Heart right ventricle (tissue), 16 donors: ENCODE data around the gene OVAAL. TPM values are rescaled to one million over a fixed set of nuclear protein-coding genes. Genes with fewer than 3 reads are reported as not detected.
A peak's percentile ranks its signal among the peaks of the same experiment; 100 is the strongest.

Experiments used
- ATAC-seq, 8 donors: fragments of 200-7000 bp; cut with Tn5 transposase; one replicate each; pipeline ENCODE4 v1.9.1; 2020; ENCODE audit warnings: mild to moderate bottlenecking in 8 of 8, moderate library complexity in 8 of 8, moderate number of reproducible peaks in 1 of 8
- DNase-seq, 2 donors: peaks; one replicate each; pipeline ENCODE4 v3.0.0-alpha.2; 2020
- H3K27ac ChIP-seq, 10 donors: fragments of 200-600 bp; sonication (generic) in 2 of 10; one replicate each; pipeline versions ENCODE4 v1.5.0 to v1.8.0; 2020 to 2022; ENCODE audit warnings: mild to moderate bottlenecking in 3 of 10
- H3K27me3 ChIP-seq, 7 donors: fragments of 200-600 bp; one replicate each; pipeline ENCODE4 v1.8.0; 2021 to 2022; ENCODE audit warnings: mild to moderate bottlenecking in 2 of 7
- H3K36me3 ChIP-seq, 9 donors: fragments of 200-600 bp; sonication (generic) in 1 of 9; one replicate each; pipeline versions ENCODE4 v1.5.0 to v1.8.0; 2020 to 2022; ENCODE audit warnings: mild to moderate bottlenecking in 2 of 9
- H3K4me1 ChIP-seq, 9 donors: fragments of 200-600 bp; sonication (generic) in 1 of 9; one replicate each; pipeline versions ENCODE4 v1.5.0 to v1.8.0; 2020 to 2022; ENCODE audit warnings: mild to moderate bottlenecking in 4 of 9
- H3K4me3 ChIP-seq, 10 donors: fragments of 200-600 bp; sonication (generic) in 2 of 10; one replicate each; pipeline versions ENCODE4 v1.5.0 to v1.8.0; 2020 to 2022; ENCODE audit warnings: mild to moderate bottlenecking in 7 of 10, moderate library complexity in 2 of 10
- H3K9me3 ChIP-seq, 11 donors: fragments of 200-600 bp in 10 of 11; sonication (generic) in 2 of 11; one replicate each; pipeline versions ENCODE4 v1.5.0 to v1.8.0; 2013 to 2022; ENCODE audit warnings: mild to moderate bottlenecking in 2 of 11, control low read depth in 1 of 11, moderate library complexity in 1 of 11
- CTCF ChIP-seq, 9 donors: fragments of 200-600 bp; sonication (generic) in 2 of 9; IDR thresholded peaks; one replicate each; pipeline versions ENCODE4 v1.5.0 to v1.8.0; 2021 to 2022; ENCODE audit warnings: antibody characterized with exemption in 9 of 9, mild to moderate bottlenecking in 5 of 9, moderate library complexity in 1 of 9
- WGBS, 2 donors: extraction: QIAGEN DNeasy Blood & Tissue Kit; methylation state at CpG; one replicate each; pipeline ENCODE4 v1.1.7; 2013; ENCODE audit warnings: inconsistent platforms in 1 of 2; 5-methylcytosine and 5-hydroxymethylcytosine counted together
- intact Hi-C, 10 donors: fragments of 100-400 bp; cut with DNase I; formaldehyde crosslinking; loops; one replicate each; pipeline versions ENCODE4 v1.11.1 to v1.14.2; 2022
- long read RNA-seq, 3 donors: library from polyadenylated mRNA; unstranded; transcript quantifications; one replicate each; pipeline ENCODE4 v2.0.0, GENCODE V29; 2020 to 2021
- polyA plus RNA-seq, 2 donors: library from polyadenylated mRNA; stranded (reverse); fragments of 200-250 nt; gene quantifications; one replicate each; pipeline ENCODE4 v1.2.3, GENCODE V29; 2013
- total RNA-seq, 10 donors: library from RNA; stranded (reverse); fragmentation: NEBNext Ultra II Directional in 3 of 10; extraction: Animal tissue kit (Norgen Biotek cat#: 25700) in 3 of 10; gene quantifications; one replicate each; pipeline versions ENCODE4 v1.2.1 to v1.2.4, GENCODE V29; 2021 to 2023
- donor health status: Arrhythmogenic right ventricular cardiomyopathy.
- donor health status: ischemic (EF 13 %, LVEDD 7.1; RV severe dilation, severe dysfunction).
- donor health status: healthy with polysubstance abuse.
- donor health status: DM: no; HTN: yes; CAD: no.
- donor health status: DM: no; HTN: no; CAD: no.
- donor health status: ischemic (EF 25% LVEDD 6.9; RV normal size, moderate dysfunction).
- donor health status: ischemic (EF 25% LVEDD 5.7; RV mildly dilated, moderate dysfunction).
- donor health status: healthy.
- donor health status: DM: yes; HTN: yes; CAD: no.
- donor health status: Ischemic cardiomyopathy.
- donor health status: ischemic (EF 35%, LVEDD 5.7; RV mildly dilated, moderate dysfunction).
- donor health status: nonischemic (EF 11% LVEDD 7.7; RV severe dilation, severe dysfunction).
- donor health status: DM: yes; HTN: yes; CAD: no.
- donor health status: PGD.
- donor health status: ischemic (EF 29% LVEDD 5.4; RV normal size, mild dysfunction).
- donor health status: nonischemic (EF 23%, LVEDD 6.1; RV moderate dilation, normal function).

OVAAL gene
- 1 to 10 TPM in 9 of 10 donors, under 1 TPM in 1; 0.27 to 5.8 (median 2.7) TPM for total RNA-seq
- polyA plus RNA-seq, result 1 to 10 TPM; 2.3 to 7.3 TPM
- long read RNA-seq, donor 1, result 0 reads
- long read RNA-seq, donor 2, partial matches to known transcripts, result 0 of 3 reads
- long read RNA-seq, donor 2, other reads (novel, unspliced or antisense), result 3 of 3 reads
- long read RNA-seq, donor 3, partial matches to known transcripts, result 0 of 1 reads
- long read RNA-seq, donor 3, other reads (novel, unspliced or antisense), result 1 of 1 reads

- Histone ChIP-seq H3K4me3 (no peak within 1 kb of the TSS), H3K4me1 (peaks cover 0 to 38% (median 30%) of the 10 kb centered on the region in 9 donors), H3K9me3 (no peaks in the 10 kb centered on the region), H3K27me3 (no peaks in the 10 kb centered on the region), H3K27ac (peak within 1 kb of the TSS in 7 of 10 donors; percentile 42 to 90 (median 87)), H3K36me3 (no peaks in the 10 kb centered on the region)
- TF ChIP-seq CTCF (IDR thresholded peaks at IDR 0.05), result no peak
- ATAC-seq (no peak), DNase-seq (no peak)
- 76 to 79% methylated on average over 6 of the region's 6 CpGs for WGBS, 2 donors
- intact Hi-C loops, result no loop called here
Observed at GRCh38 chr1:180558664-180559063, at the start of gene OVAAL. Gene OVAAL, plus strand, starts transcription at chr1:180558964.

- Histone ChIP-seq H3K36me3 (no peaks in the 10 kb centered on the region), H3K4me1 (peaks cover 0 to 6% (median under 1%) of the 10 kb centered on the region in 9 donors), H3K27ac (no peak overlapping the region), H3K27me3 (no peaks in the 10 kb centered on the region), H3K4me3 (no peak overlapping the region), H3K9me3 (no peaks in the 10 kb centered on the region)
- WGBS, 2 donors, result 93 to 97% methylated on average over 2 of the region's 2 CpGs
- intact Hi-C loops, result loop anchor here in 3 of 10 donors (10.0 kb wide), 2 partner anchors 634 to 654 kb away; no protein-coding TSS in a partner anchor
- no peak for TF ChIP-seq CTCF (IDR thresholded peaks at IDR 0.05)
- ATAC-seq (no peak), DNase-seq (no peak)
Observed at GRCh38 chr1:180510882-180511281, 47.9 kb upstream of the OVAAL start.

- Histone ChIP-seq H3K4me1 (peaks cover 0 to 16% (median 10%) of the 10 kb centered on the region in 9 donors), H3K9me3 (no peaks in the 10 kb centered on the region), H3K36me3 (no peaks in the 10 kb centered on the region), H3K27me3 (no peaks in the 10 kb centered on the region), H3K27ac (no peak overlapping the region), H3K4me3 (no peak overlapping the region)
- TF ChIP-seq CTCF (IDR thresholded peaks at IDR 0.05), result no peak
- 81 to 91% methylated on average over 6 of the region's 6 CpGs for WGBS, 2 donors
- intact Hi-C loops, result loop anchor here in 3 of 10 donors (10.0 kb wide), 2 partner anchors 631 to 651 kb away; no protein-coding TSS in a partner anchor
- DNase-seq (no peak), ATAC-seq (no peak)
Observed at GRCh38 chr1:180513531-180513930, 45.2 kb upstream of the OVAAL start.

- H3K4me3 ChIP-seq, result no peak overlapping the region
- no peaks in the 10 kb centered on the region for H3K36me3 ChIP-seq
- intact Hi-C loops, result loop anchor here (5.0 to 10.0 kb wide), 5 partner anchors 347 to 652 kb away; partner anchors contain the start of gene STX6 (in 1 of the 10)
- peaks cover 0 to 31% (median 14%) of the 10 kb centered on the region in 9 donors for H3K4me1 ChIP-seq
- no peak for TF ChIP-seq CTCF (IDR thresholded peaks at IDR 0.05)
- H3K27me3 ChIP-seq, result no peaks in the 10 kb centered on the region
- no peaks in the 10 kb centered on the region for H3K9me3 ChIP-seq
- WGBS, 2 donors, result 31 to 32% methylated on average over 3 of the region's 3 CpGs
- H3K27ac ChIP-seq, result no peak overlapping the region
- no peak for DNase-seq
- no peak for ATAC-seq
Observed at GRCh38 chr1:180515364-180515763, 43.4 kb upstream of the OVAAL start.
